22Rv1 (cell line): Measurements from ENCODE around the gene GULP1.

Experiments
- ZFX ChIP-seq: fragments of 450-650 bp; IDR thresholded peaks from 2 replicates; pipeline ENCODE4 v1.6.1; 2017; ENCODE audit warnings: antibody characterized with exemption, borderline replicate concordance
- TF ChIP-seq, protein P1 (sequence below): fragments of 450-650 bp; IDR thresholded peaks from 2 replicates; pipeline ENCODE4 v1.5.1; 2017; ENCODE audit warnings: mild to moderate bottlenecking

GRCh38 chr2:188434018-188434417, 142.3 kb downstream of the GULP1 start:
- TF ChIP-seq, protein P1, sequence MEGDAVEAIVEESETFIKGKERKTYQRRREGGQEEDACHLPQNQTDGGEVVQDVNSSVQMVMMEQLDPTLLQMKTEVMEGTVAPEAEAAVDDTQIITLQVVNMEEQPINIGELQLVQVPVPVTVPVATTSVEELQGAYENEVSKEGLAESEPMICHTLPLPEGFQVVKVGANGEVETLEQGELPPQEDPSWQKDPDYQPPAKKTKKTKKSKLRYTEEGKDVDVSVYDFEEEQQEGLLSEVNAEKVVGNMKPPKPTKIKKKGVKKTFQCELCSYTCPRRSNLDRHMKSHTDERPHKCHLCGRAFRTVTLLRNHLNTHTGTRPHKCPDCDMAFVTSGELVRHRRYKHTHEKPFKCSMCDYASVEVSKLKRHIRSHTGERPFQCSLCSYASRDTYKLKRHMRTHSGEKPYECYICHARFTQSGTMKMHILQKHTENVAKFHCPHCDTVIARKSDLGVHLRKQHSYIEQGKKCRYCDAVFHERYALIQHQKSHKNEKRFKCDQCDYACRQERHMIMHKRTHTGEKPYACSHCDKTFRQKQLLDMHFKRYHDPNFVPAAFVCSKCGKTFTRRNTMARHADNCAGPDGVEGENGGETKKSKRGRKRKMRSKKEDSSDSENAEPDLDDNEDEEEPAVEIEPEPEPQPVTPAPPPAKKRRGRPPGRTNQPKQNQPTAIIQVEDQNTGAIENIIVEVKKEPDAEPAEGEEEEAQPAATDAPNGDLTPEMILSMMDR: no peak
- no peak for TF ChIP-seq ZFX
